ENCODE data around the gene PER1. TPM values are rescaled to one million over a fixed set of nuclear protein-coding genes. Genes with fewer than 3 reads are reported as not detected.
A peak's percentile ranks its signal among the peaks of the same experiment; 100 is the strongest.

Gene PER1
- total and polyA plus RNA-seq, 2 of the 13 experiments (the other 11 are each of a cell fraction or from before 2014, with no cell fraction given) = 2.6 to 3.6 TPM

GRCh38 chr17:8173056-8173870 lies 21.1 kb upstream of the PER1 start (continued):
- TF ChIP-seq, protein P1, sequence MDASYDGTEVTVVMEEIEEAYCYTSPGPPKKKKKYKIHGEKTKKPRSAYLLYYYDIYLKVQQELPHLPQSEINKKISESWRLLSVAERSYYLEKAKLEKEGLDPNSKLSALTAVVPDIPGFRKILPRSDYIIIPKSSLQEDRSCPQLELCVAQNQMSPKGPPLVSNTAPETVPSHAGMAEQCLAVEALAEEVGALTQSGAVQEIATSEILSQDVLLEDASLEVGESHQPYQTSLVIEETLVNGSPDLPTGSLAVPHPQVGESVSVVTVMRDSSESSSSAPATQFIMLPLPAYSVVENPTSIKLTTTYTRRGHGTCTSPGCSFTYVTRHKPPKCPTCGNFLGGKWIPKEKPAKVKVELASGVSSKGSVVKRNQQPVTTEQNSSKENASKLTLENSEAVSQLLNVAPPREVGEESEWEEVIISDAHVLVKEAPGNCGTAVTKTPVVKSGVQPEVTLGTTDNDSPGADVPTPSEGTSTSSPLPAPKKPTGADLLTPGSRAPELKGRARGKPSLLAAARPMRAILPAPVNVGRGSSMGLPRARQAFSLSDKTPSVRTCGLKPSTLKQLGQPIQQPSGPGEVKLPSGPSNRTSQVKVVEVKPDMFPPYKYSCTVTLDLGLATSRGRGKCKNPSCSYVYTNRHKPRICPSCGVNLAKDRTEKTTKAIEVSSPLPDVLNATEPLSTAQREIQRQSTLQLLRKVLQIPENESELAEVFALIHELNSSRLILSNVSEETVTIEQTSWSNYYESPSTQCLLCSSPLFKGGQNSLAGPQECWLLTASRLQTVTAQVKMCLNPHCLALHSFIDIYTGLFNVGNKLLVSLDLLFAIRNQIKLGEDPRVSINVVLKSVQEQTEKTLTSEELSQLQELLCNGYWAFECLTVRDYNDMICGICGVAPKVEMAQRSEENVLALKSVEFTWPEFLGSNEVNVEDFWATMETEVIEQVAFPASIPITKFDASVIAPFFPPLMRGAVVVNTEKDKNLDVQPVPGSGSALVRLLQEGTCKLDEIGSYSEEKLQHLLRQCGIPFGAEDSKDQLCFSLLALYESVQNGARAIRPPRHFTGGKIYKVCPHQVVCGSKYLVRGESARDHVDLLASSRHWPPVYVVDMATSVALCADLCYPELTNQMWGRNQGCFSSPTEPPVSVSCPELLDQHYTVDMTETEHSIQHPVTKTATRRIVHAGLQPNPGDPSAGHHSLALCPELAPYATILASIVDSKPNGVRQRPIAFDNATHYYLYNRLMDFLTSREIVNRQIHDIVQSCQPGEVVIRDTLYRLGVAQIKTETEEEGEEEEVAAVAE (CRISPR knock-in tag; IDR thresholded peaks at IDR 0.05; ENCODE audit: borderline replicate concordance) = peak; percentile 95
- TF ChIP-seq CSRNP2 (CRISPR knock-in tag; conservative IDR thresholded peaks at IDR 0.05; ENCODE audit: low read depth) (peak; percentile 89; the same call in 1 of the 2 replicates), PRDM15 (CRISPR knock-in tag; IDR thresholded peaks at IDR 0.05) (peak; percentile 77), KDM6A (CRISPR knock-in tag; IDR thresholded peaks at IDR 0.05; ENCODE audit: low read depth) (0 out of 2 replicates have a peak, but pooled peaks have one; percentile 15), MYNN (CRISPR knock-in tag; IDR thresholded peaks at IDR 0.05; ENCODE audit: low read depth) (peak; percentile 79; the same call in 1 of the 2 replicates), MED8 (CRISPR knock-in tag; IDR thresholded peaks at IDR 0.05; ENCODE audit: insufficient replicate concordance) (peak; percentile 100), ZNF260 (CRISPR knock-in tag; IDR thresholded peaks at IDR 0.05; ENCODE audit: borderline replicate concordance, low read depth) (0 out of 2 replicates have a peak, but pooled peaks have one; percentile 20), RNF219 (CRISPR knock-in tag; IDR thresholded peaks at IDR 0.05) (peak; percentile 50; the same call in 1 of the 2 replicates), PPARG (CRISPR knock-in tag; conservative IDR thresholded peaks at IDR 0.05) (peak; percentile 91), HNRNPLL (IDR thresholded peaks at IDR 0.05; ENCODE audit: low read depth, low read length, poor library complexity, severe bottlenecking) (no peak), EP300 (IDR thresholded peaks at IDR 0.05; ENCODE audit: low read depth in 2 of 2, low read length in 2 of 2) (peak; percentile 12 to 83; a peak in 3 of 4 replicates), EP300 (CRISPR knock-in tag; IDR thresholded peaks at IDR 0.05; ENCODE audit: borderline replicate concordance) (peak; percentile 90)
- TF ChIP-seq, protein P2, sequence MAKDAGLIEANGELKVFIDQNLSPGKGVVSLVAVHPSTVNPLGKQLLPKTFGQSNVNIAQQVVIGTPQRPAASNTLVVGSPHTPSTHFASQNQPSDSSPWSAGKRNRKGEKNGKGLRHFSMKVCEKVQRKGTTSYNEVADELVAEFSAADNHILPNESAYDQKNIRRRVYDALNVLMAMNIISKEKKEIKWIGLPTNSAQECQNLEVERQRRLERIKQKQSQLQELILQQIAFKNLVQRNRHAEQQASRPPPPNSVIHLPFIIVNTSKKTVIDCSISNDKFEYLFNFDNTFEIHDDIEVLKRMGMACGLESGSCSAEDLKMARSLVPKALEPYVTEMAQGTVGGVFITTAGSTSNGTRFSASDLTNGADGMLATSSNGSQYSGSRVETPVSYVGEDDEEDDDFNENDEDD (CRISPR knock-in tag; IDR thresholded peaks at IDR 0.05; ENCODE audit: borderline replicate concordance) = peak; percentile 80

Measured in HepG2 (cell line).